ENCODE measurements around the gene SZT2. TPM values are rescaled to one million over a fixed set of nuclear protein-coding genes. Genes with fewer than 3 reads are reported as not detected.

Gene SZT2
- total and polyA plus RNA-seq, 10 of the 15 experiments (the other 5 are each of a cell fraction or from before 2014, with no cell fraction given): 1.4 to 38.3 (median 12.7) TPM

GRCh38 chr1:43352881-43353280 is 36.8 kb upstream of the SZT2 start (continued):
- TF ChIP-seq PRDM15 (CRISPR knock-in tag; IDR thresholded peaks at IDR 0.05): no peak
- no peak for TF ChIP-seq USF1 (IDR thresholded peaks at IDR 0.05; ENCODE audit: borderline replicate concordance, extremely low read length, insufficient read depth, low read depth, low read length)
- no peak for TF ChIP-seq IKZF1 (conservative IDR thresholded peaks at IDR 0.05)

GRCh38 chr1:43354471-43354870 is 35.2 kb upstream of the SZT2 start:
- SMC1A ChIA-PET (ENCODE audit: uncharacterized antibody, unreplicated experiment): interaction anchor here (1.1 to 2.4 kb wide), 2 partner anchors 115 to 128 kb away, joined by 4 to 11 read pairs; no protein-coding TSS in a partner anchor
- Histone ChIP-seq H3K9ac (ENCODE audit: control insufficient read depth, insufficient read depth, low read length) (no peak overlapping the region), H2AFZ (ENCODE audit: control insufficient read depth, low read depth, low read length) (no peak overlapping the region), H3K79me2 (ENCODE audit: control insufficient read depth, insufficient read depth, low read length) (peaks cover 12% of the 10 kb centered on the region), H3K9me3 (replicated peaks; ENCODE audit: control insufficient read depth, insufficient read depth, low read length) (no peaks in the 10 kb centered on the region), H3K4me2 (ENCODE audit: control insufficient read depth, insufficient read depth) (no peak overlapping the region), H3K27me3 (replicated peaks in 1 of 2; ENCODE audit: control insufficient read depth in 2 of 2, insufficient read depth in 2 of 2, low read length in 1 of 2) (no peaks in the 10 kb centered on the region), H3K4me1 (ENCODE audit: control insufficient read depth, insufficient read depth, low read length) (no peaks in the 10 kb centered on the region), H3K27ac (ENCODE audit: control insufficient read depth, insufficient read depth) (no peak overlapping the region), H4K20me1 (ENCODE audit: control insufficient read depth, insufficient read depth) (no peaks in the 10 kb centered on the region), H3K4me3 (no peak overlapping the region), H3K36me3 (ENCODE audit: control insufficient read depth in 2 of 2, insufficient read depth in 2 of 2, low read length in 1 of 2) (no peaks in the 10 kb centered on the region)
- no peak for FAIRE-seq
- RAD21 ChIA-PET (ENCODE audit: unreplicated experiment): interaction anchor here (2.2 kb wide), 1 partner anchor 115 kb away, joined by 6 read pairs; no protein-coding TSS in a partner anchor
- intact Hi-C loops (cut with micrococcal nuclease; ENCODE audit: unreplicated experiment): no loop called here
- no peak for ATAC-seq
- POLR2A ChIA-PET: no interaction called here
- in situ Hi-C loops (cut with MboI): no loop called here
- no peak for TF ChIP-seq DPF2 (IDR thresholded peaks at IDR 0.05)
- TF ChIP-seq BCL11A (IDR thresholded peaks at IDR 0.05; ENCODE audit: low read depth, low read length): no peak
- no peak for TF ChIP-seq ATF3 (IDR thresholded peaks at IDR 0.05; ENCODE audit: borderline replicate concordance, extremely low read depth, low read depth, low read length)
- TF ChIP-seq NR2C1 (IDR thresholded peaks at IDR 0.05): no peak
- TF ChIP-seq ZNF384 (IDR thresholded peaks at IDR 0.05; ENCODE audit: borderline replicate concordance, low read depth, low read length): no peak
- no TSS peak for BruUV-seq (replicated peaks)
- no peak for DNase-seq (ENCODE audit: low read depth, low spot score)
- 46% methylated on average over 2 of the region's 2 CpGs for WGBS (ENCODE audit: insufficient coverage, insufficient replicate concordance, low lambda C conversion rate, missing lambda C conversion rate)
- CTCF ChIA-PET: interaction anchor here (1.1 to 1.6 kb wide), 5 partner anchors 10 to 127 kb away, joined by 3 to 5 read pairs (median 3); no protein-coding TSS in a partner anchor

All from GM12878 (cell line).